ENCODE results near the gene PLTP. TPM values are rescaled to one million over a fixed set of nuclear protein-coding genes. Genes with fewer than 3 reads are reported as not detected.
A peak's percentile ranks its signal among the peaks of the same experiment; 100 is the strongest.

PLTP gene
- total and polyA plus RNA-seq, 2 experiments from 2014 or later = 108 to 160 TPM

- H3K9me3 Mint-ChIP-seq = no peaks in the 10 kb centered on the region
- peaks cover 19% of the 10 kb centered on the region for H3K4me1 Mint-ChIP-seq
- Histone ChIP-seq H4K20me1 (replicated peaks; ENCODE audit: insufficient read depth) (no peaks in the 10 kb centered on the region), H3K79me2 (replicated peaks; ENCODE audit: insufficient read depth) (no peaks in the 10 kb centered on the region), H3K27me3 (ENCODE audit: insufficient read depth) (no peaks in the 10 kb centered on the region), H3K9me2 (ENCODE audit: insufficient read depth) (no peaks in the 10 kb centered on the region), H3K4me2 (no peak overlapping the region), H3K36me3 (ENCODE audit: insufficient read depth) (no peaks in the 10 kb centered on the region), H2AFZ (peak overlapping the region; percentile 56), H3K27ac (ENCODE audit: low read depth) (no peak overlapping the region), H3F3A (replicated peaks; ENCODE audit: low read depth) (no peaks in the 10 kb centered on the region), H3K4me3 (no peak overlapping the region), H3K4me1 (ENCODE audit: insufficient read depth) (no peaks in the 10 kb centered on the region)
- no peak overlapping the region for H3K27ac Mint-ChIP-seq
- DNase-seq (ENCODE audit: low spot score) (no peak), ATAC-seq (peak; percentile 32; the same call in 1 of the 3 replicates)
- peaks cover 7% of the 10 kb centered on the region for H3K27me3 Mint-ChIP-seq (ENCODE audit: insufficient read depth, low read depth, poor library complexity)
- H3K4me3 Mint-ChIP-seq = no peak overlapping the region; the same call in 2 of the 3 replicates
- no peaks in the 10 kb centered on the region for H3K36me3 Mint-ChIP-seq (ENCODE audit: low read depth)
- TF ChIP-seq, protein P1, sequence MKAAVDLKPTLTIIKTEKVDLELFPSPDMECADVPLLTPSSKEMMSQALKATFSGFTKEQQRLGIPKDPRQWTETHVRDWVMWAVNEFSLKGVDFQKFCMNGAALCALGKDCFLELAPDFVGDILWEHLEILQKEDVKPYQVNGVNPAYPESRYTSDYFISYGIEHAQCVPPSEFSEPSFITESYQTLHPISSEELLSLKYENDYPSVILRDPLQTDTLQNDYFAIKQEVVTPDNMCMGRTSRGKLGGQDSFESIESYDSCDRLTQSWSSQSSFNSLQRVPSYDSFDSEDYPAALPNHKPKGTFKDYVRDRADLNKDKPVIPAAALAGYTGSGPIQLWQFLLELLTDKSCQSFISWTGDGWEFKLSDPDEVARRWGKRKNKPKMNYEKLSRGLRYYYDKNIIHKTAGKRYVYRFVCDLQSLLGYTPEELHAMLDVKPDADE (IDR thresholded peaks at IDR 0.05) = no peak
- no peak for TF ChIP-seq POLR2AphosphoS5 (IDR thresholded peaks at IDR 0.05; ENCODE audit: low read depth)
- no peak for TF ChIP-seq NANOG (IDR thresholded peaks at IDR 0.05; ENCODE audit: borderline replicate concordance)
- TF ChIP-seq, protein P2, sequence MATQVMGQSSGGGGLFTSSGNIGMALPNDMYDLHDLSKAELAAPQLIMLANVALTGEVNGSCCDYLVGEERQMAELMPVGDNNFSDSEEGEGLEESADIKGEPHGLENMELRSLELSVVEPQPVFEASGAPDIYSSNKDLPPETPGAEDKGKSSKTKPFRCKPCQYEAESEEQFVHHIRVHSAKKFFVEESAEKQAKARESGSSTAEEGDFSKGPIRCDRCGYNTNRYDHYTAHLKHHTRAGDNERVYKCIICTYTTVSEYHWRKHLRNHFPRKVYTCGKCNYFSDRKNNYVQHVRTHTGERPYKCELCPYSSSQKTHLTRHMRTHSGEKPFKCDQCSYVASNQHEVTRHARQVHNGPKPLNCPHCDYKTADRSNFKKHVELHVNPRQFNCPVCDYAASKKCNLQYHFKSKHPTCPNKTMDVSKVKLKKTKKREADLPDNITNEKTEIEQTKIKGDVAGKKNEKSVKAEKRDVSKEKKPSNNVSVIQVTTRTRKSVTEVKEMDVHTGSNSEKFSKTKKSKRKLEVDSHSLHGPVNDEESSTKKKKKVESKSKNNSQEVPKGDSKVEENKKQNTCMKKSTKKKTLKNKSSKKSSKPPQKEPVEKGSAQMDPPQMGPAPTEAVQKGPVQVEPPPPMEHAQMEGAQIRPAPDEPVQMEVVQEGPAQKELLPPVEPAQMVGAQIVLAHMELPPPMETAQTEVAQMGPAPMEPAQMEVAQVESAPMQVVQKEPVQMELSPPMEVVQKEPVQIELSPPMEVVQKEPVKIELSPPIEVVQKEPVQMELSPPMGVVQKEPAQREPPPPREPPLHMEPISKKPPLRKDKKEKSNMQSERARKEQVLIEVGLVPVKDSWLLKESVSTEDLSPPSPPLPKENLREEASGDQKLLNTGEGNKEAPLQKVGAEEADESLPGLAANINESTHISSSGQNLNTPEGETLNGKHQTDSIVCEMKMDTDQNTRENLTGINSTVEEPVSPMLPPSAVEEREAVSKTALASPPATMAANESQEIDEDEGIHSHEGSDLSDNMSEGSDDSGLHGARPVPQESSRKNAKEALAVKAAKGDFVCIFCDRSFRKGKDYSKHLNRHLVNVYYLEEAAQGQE (IDR thresholded peaks at IDR 0.05; ENCODE audit: unreplicated experiment) = no peak
- TF ChIP-seq CREB1 (CRISPR knock-in tag; IDR thresholded peaks at IDR 0.05; ENCODE audit: low read depth) = no peak
- TF ChIP-seq, protein P3, sequence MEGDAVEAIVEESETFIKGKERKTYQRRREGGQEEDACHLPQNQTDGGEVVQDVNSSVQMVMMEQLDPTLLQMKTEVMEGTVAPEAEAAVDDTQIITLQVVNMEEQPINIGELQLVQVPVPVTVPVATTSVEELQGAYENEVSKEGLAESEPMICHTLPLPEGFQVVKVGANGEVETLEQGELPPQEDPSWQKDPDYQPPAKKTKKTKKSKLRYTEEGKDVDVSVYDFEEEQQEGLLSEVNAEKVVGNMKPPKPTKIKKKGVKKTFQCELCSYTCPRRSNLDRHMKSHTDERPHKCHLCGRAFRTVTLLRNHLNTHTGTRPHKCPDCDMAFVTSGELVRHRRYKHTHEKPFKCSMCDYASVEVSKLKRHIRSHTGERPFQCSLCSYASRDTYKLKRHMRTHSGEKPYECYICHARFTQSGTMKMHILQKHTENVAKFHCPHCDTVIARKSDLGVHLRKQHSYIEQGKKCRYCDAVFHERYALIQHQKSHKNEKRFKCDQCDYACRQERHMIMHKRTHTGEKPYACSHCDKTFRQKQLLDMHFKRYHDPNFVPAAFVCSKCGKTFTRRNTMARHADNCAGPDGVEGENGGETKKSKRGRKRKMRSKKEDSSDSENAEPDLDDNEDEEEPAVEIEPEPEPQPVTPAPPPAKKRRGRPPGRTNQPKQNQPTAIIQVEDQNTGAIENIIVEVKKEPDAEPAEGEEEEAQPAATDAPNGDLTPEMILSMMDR (conservative IDR thresholded peaks at IDR 0.05; ENCODE audit: low read depth in 2 of 2) = no peak
- no peak for TF ChIP-seq EZH2 (IDR thresholded peaks at IDR 0.05; ENCODE audit: low read depth, unreplicated experiment)
- no peak for TF ChIP-seq JUNB (IDR thresholded peaks at IDR 0.05; ENCODE audit: unreplicated experiment)
- TF ChIP-seq ZNF114 (CRISPR knock-in tag; IDR thresholded peaks at IDR 0.05) = no peak
- TF ChIP-seq EZH2phosphoT487 (IDR thresholded peaks at IDR 0.05; ENCODE audit: unreplicated experiment) = no peak
- TF ChIP-seq ZNF462 (CRISPR knock-in tag; IDR thresholded peaks at IDR 0.05) = no peak
- TF ChIP-seq ZNF331 (CRISPR knock-in tag; IDR thresholded peaks at IDR 0.05; ENCODE audit: low read depth) = no peak
- TF ChIP-seq STAT1 (IDR thresholded peaks at IDR 0.05; ENCODE audit: unreplicated experiment) = no peak
Observed at GRCh38 chr20:45920462-45921336, 8.7 kb upstream of the PLTP start.
